NB4 (cell line): ENCODE data around the gene NUDT1.

Experiments used
- CTCF ChIP-seq: IDR thresholded peaks from one replicate; pipeline ENCODE4 v1.5.1; 2012; ENCODE audit warnings: low read depth, low read length
- POLR2A ChIP-seq: IDR thresholded peaks from 2 replicates; pipeline ENCODE4 v1.6.1; 2011; ENCODE audit warnings: mild to moderate bottlenecking; ENCODE audit not compliant: insufficient read length; ENCODE audit errors: extremely low read depth

- no peak for TF ChIP-seq CTCF
- TF ChIP-seq POLR2A: no peak
Measured at GRCh38 chr7:2218444-2218785, 23.6 kb upstream of the NUDT1 start.
